A673 (cell line): Measurements from ENCODE around the gene CHMP6.

Source experiments
- CTCF ChIP-seq: fragments of 300-800, 200-600 bp; sonication (generic); conservative IDR thresholded peaks from 2 replicates; pipeline ENCODE4 v1.5.1; 2017; ENCODE audit warnings: low read depth, mild to moderate bottlenecking, antibody characterized with exemption, low read length, moderate library complexity, mixed read lengths
- EZH2 ChIP-seq: fragments of 200-600 bp; sonication (generic); IDR thresholded peaks from 2 replicates; pipeline ENCODE4 v1.6.1; 2017; ENCODE audit warnings: borderline replicate concordance, low read depth, mild to moderate bottlenecking, mixed read lengths, antibody characterized with exemption, low read length; ENCODE audit not compliant: poor library complexity, severe bottlenecking

- no peak for TF ChIP-seq CTCF
- no peak for TF ChIP-seq EZH2
These were observed 57.8 kb downstream of the CHMP6 start for GRCh38 chr17:81049372-81049911.
